ENCODE measurements around the gene CAPG.
"Not testable (repeated sequence)": the region's sequence is repeated elsewhere in the genome, so short reads cannot be mapped to it uniquely, and the experiment has no call there.

CAPG gene, protein sequence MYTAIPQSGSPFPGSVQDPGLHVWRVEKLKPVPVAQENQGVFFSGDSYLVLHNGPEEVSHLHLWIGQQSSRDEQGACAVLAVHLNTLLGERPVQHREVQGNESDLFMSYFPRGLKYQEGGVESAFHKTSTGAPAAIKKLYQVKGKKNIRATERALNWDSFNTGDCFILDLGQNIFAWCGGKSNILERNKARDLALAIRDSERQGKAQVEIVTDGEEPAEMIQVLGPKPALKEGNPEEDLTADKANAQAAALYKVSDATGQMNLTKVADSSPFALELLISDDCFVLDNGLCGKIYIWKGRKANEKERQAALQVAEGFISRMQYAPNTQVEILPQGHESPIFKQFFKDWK

DNA sequence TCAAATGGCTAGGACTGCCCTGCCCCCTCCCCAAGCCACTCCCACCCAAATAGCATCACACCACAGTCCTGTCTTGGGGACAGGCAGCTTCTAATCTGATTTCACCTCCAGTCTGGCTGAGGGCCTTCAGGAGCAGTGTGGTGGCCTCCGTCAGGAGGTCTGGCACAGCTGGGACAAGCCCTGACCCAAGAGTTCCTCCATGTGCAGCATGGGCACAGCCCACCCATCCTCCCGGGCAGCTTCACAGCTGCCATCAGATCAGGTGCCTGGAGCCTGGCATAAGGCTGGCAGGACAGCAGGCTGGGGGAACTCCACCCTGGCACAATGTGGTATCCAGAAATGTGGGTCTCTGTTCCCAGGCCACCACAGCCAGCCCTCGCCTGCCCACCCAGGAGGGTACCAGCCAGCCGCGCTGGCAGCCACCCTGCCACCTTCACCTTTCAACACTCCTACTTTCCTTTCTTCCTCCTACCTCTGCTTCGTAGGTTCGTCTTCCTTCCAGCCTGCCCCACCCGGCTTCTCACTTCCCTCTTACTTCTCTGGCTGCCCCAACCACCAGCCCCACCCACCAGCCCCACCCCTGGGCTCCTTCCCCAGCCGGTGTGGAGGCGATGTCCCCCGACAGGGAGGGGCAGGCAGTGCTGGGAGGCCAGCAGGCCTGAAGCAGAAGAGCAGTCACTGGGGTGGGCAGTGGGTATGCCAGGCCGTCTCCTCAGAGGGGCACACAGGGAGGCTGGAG, at the start of gene CAPG:
Gene CAPG, minus strand, starts transcription at position 522 of the 739 bp plus-strand sequence. CDS start 8,221 bp downstream, outside the sequence.
- no peak for DNase-seq

DNA sequence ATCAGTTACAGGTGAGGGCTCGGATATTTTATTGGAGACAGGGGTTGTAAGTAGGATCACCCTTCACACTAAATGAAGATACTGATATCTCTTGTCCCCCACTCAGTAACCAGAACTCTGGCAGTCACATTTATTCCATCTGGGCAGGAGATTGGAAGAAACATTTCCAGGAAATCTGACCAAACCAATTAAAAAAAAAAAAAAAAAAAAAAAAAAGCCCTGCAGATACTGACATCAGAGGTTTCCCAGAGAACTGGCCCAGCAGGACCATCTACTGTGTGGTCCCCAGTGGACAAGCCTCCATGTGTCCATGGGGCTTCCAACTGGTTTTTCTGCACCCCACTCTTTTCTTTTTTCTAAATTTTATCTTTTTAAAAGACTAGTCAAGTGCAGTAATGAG, 49.6 kb upstream of the CAPG start:
- no peak for DNase-seq

DNA sequence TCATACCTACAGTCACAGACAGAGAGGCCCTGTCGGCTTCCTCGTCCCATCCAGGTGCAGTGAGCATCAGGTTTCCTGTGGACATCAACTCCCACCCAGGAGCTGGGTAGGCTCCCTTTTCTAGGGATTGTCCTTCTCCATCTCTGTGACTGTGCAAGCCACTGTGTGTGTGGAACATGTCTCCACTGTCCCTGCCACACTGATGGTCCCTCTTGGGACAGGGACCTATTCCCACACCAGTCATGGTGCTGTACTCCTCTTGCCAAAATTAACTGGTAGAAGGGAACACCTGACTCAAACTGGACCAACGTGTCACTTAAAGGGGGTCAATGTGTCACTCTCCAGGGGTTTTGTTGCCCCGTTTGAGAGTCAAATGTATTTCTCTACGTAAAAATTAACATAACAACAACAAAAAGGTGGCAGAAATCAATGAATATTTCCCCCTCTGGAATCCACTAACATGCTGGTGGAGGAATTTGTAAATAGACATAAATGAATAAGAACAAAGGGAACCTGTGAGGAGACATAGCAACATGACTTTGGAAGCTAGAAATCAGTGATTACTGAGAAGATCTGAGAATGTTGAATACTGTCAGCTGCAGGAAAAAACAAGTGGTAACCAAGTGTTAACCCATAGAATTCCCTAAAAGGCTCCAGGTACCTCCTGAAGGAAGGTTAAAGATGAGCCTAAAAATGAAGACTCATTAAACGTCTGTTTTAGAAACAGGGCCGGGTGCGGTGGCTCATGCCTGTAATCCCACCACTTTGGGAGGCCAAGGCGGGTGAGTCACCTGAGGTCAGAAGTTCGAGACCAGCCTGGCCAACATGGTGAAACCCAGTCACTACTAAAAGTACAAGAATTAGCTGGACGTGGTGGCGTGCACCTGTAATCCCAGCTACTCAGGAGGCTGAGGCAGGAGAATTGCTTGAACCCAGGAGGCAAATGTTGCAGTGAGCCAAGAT, 48.7 kb upstream of the CAPG start:
- DNase-seq: no peak

DNA sequence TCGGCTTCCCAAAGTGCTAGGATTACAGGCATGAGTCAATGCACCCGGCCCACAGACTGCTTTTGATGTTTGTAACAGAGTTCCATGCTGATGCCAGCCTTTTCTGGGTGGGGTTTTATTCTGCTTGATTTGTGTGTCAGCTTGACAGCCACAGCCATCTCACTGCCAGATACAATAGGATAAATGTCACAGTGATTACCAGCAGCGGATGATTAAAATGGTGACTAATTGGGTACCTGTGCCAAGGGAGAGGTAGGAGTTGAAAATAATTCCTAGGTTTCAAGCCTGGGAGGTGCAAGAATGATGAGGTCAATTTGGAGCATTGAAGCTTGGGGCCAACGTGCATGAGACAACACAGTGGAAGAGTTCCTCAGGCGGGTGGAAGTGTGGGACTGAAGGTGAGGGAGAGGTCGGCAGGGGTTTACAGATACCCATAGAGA, 47.7 kb upstream of the CAPG start:
- no peak for DNase-seq

DNA sequence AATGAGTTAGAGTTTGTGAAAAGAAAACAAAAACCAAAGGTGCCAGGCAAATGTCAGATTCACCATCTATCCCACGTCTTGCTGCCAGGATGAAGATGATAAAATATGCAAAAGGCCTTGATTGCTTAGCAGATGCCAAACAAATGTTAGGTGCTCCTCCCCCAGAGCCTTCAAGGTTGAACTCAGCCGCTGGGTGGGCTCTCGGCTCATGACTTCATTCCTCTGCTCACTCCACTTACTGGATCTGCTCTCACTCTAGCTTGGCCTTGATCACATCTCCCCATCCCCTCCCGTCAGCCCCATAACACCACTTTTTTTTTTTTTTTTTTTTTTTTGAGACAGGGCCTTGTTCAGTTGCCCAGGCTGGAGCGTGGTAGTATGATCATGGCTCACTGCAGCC, 46.9 kb upstream of the CAPG start:
- DNase-seq: no peak

DNA sequence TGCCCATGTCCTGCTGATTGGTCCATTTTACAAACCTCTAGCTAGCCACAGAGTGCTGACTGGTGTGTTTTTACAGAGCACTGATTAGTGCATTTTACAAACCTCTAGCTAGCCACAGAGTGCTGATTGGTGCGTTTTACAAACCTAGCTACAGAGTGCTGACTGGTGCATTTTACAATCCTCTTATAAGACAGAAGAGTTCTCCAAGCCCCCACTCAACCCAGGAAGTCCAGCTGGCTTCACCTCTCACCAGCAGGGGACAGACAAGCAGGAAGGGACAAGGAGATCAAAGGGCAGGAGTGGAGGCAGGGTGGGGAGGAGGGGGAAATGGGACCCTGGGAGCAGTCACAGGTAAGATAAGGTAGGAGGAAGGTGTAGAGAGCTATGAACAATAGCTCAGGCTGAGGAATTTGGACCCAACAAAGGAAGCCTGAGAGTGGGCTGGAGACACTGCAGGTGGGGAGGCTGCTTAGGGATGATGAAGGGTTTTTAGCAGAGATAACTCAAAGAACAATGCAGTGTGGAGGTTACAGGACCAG, 45.5 kb upstream of the CAPG start:
- no peak for DNase-seq

DNA sequence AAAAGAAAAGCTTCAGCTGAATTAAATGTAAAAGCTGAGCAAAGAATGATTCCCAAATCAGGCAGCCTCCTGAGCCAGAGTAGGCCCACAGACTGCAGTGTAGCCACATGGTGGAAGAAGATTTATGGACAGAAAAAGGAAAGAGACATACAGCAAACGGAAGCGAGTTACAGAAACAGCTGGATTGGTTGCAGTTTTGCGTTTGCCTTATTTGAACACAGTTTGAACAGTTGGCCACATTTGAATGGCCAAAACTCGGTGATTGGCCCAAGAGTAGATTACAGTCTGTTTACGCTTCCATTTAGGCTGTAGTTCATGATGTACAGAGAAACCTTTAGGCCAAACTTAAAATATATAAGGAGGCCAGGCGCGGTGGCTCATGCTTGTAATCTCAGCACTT, 43.4 kb upstream of the CAPG start:
- no peak for DNase-seq

DNA sequence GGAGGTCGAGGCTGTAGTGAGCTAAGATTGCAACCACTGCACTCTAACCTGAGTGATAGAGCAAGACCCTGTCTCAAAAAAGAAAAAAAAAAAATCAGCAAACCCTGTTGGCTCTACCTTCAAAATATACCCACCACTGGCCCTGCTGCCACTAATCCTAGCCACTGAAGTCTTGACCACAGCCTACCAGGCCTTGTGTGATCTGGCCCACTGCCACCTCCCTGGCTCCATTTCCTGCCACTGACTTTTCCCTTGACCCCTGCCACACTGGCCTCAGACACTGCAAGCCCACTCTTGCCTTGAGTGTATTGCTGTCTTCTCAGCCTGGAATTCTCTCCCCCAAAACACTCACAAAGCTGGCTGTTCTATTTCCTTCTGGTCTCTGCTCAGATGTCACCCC, 42.1 kb upstream of the CAPG start:
- DNase-seq: no peak

DNA sequence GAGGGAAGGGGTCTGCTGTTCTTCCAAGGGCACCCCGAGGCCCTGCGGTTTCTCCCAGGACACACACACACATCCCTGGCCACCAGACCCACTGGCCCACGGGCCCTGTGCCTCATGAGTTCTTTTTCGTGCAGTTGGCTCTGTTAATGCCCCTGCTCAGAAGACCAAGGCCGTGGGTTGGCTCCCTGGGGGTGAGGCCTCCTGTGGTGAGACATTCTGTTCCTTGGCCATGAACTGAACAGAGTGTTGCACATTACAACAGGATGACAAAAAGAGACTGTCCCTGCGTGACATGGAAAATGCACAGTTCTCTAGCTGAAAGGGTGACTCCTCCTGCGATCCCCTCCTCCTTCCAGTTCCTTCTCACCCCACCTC, 39.0 kb upstream of the CAPG start:
- DNase-seq: no peak

DNA sequence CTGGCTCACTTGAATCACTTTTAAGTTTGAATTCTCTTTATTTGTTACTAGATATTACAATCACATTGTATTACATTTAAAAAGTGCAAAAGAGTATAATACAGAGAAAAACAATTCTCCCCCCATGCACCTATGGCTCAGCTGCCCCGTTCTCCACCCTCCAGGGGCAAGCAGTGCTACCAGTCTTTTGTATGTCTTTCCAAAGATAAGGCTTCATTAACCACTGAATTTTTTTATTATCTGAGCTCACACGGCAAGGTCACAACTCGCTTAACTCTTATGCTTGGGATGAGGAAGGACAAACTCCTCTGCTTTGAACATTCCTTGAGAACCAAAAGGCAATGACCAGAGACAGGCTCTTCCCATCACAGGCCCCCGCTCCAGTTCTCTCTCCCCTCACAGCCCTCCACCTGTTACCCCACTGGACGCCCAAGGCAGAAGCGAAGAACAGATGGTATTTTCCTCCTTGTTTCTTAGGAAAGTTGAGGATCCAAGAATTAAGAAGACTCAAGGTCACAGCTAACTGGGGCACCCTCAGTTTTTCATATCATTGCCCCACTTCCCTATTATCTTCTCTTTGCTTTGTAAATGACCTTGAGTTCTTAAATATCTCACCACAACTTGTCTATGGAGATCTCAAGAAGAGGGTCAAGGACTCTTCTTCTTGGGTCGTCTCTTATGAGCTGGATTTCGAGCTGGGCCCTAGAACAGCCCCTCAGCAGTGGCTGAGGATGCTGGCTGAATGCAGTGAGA, 38.5 kb upstream of the CAPG start:
- DNase-seq: no peak

DNA sequence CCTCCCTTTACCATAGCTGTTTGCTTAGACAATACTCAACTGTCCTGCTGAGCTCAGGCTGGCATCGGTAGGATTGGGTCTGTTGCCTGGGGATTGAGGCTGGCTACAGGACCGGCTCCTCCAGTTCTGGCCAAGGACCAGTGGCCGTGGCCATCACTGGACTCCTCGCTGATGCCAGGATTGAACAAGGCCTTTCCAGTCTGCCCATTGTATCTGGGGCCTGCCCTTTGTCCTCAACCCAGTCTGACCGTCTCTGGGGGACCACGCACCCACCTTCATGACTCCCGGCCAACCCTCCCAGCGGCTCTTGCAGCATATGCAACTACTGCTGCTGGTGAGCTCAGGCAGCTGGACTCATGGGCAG, 37.0 kb upstream of the CAPG start:
- no peak for DNase-seq

DNA sequence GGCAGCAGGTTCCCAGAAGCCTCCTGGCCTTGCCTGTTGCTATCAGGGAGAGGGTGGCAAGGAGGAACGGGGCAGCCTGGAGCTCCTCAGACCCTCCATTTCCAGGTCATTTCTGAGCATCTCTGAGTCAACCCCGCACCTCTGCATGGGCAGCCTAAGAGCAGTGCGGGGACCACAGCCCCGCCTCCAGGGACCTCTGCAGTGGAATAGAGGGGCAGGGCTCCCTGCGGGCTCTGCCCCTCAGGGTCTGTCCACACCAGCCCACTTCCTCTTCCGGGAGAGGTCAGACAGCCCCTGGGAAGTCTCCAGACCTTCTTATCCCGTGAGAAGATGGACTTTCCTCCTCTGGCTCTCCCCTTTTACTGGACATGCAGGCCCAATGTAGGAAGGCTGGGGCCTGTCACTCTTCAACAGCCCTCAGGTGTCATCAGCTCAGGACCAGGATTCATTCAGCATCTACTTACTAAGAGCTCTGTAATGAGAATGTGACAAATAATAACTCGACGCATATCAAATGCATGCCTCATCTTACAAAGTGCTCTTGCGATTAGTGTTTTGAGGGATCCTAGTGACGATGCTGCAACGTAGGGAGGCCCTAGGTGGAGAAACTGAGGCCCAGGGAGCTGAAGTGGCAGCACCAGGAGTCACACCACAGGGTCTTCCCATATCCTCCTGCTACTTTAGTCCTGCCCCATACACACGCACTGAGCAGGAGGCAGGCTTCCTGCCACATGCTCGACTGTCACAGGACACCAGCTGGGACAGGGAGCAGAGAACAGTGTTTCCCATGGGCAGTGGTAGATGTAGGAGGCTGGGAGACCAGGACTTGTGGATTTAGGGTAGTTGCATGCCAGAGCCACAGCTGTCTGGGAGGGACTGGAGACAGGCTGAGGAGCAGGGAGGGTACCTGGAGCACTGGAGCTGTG, 36.4 kb upstream of the CAPG start:
- DNase-seq: peak; percentile 13

DNA sequence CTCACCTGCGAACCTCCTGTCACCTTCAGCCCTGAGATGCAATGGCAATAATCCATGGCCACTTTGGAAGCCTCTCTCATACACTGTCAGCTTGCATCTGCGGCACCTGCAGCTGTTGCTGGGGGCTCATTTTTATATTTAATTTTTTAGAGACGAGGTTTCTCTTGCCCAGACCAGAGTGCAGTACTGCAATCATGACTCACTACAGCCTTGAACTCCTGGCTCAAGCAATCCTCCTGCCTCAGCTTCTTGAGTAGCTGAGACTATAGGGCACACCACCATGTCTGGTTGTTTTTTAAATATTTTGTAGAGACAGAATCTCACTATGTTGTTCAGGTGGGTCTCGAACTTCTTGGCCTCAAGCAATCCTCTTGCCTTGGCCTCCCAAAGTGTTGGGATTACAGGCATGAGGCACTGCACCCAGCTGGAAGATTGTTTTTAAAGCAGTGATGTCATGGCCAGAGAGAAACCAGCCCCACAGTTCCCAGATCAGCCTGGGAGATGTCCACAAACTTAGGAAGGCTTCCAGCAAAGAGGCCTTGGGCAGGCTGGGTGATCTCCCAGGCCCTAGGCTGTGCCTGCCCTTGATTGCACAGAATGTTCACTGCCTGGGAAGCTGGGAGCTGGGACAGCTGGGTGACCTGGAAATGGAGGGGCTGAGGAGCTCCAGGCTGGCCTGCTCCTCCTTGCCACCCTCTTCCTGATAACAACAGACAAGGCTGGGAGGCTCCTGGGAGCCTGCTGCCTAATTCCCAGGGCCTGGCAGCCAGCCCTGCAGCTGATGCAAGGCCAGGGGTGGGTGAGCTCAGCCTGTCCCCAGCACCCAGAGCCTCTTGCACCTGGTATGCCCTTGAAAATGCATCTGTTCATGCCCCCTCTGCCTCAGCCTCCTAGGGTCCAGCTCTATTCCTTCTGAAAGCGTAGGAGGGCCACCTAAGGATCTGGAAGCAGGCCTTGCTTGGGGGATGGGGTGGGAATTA, 35.4 kb upstream of the CAPG start:
- DNase-seq: peak; percentile 28

DNA sequence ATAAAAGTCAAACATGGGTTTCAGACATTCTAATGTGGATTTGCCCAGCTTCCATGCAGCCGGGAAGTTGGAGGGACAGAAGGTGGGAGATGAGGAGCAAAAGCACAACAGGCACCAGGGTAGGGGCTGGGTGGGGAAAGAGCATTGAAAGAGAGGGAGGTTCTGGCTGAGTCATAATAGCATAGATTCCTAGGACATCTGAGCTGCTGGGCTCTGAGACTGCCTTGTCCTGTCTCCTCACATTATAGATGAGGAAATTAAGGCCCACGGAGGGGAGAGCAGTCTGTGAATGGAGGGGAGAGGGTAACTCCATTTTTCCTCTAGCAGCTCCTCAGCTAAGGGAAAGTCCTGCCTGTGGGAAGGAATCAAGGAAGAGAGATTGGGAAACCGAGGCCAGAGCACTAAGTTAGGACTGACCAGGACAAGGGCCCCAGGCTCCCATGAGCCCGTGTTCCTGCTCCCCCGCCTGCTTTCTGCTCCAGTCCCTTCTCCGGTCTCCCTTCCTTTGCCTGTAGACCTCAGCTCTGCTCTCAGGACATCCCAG, 34.5 kb upstream of the CAPG start:
- DNase-seq: no peak

DNA sequence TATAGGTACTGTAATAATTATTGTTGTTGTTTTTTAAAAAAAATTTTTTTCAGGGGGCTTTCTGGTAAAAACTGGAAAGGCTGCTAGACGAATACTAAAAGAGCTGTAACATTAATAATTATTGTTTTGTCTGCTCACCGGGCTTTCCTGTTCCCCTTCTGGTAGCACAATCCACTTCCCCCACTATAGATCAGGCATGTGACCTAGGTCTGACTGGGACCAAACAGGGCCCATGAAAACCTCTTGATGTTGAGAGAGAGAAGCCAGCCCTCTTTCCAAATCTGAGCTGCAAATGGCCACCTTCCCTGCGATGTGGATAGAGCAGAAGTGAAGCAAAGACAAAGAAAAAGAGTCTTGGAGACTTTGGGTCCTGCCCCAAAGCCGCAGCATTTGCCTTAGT, 31.7 kb upstream of the CAPG start:
- no peak for DNase-seq

DNA sequence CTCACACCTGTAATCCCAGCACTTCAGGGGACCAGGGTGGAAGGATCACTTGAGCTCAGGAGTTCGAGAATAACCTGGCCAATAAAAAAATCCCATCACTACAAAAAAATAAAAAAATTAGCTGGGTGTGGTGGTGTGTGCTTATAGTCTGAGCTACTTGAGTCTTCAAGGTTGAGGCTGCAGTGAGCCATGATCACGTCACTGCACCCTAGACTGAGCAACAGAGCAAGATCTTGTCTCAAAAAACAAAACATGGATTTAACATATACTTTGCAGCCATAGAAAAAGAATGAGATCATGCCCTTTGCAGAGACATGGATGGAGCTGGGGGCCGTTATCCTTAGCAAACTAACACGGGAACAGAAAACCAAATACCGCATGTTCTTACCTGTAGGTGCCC, 30.6 kb upstream of the CAPG start:
- DNase-seq: no peak

DNA sequence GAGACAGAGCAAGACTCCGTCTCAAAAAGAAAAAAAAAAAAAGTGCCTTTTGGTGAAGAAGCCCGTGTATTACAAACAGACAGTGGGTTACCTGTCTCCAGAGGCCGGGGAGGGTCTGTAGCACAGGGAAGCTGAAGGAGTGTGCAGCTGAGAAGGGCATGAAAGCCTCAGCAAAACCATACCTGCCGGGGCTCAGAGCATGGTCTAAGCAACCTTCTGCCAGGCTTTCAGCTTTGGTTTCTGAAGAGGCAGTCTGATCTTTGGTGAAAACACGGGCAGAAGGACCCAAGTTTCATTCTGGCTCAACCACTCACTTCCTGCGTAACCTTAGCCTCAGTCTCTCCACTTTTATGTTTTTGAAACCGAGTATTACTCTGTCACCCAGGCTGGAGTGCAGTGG, 29.8 kb upstream of the CAPG start:
- DNase-seq: no peak

DNA sequence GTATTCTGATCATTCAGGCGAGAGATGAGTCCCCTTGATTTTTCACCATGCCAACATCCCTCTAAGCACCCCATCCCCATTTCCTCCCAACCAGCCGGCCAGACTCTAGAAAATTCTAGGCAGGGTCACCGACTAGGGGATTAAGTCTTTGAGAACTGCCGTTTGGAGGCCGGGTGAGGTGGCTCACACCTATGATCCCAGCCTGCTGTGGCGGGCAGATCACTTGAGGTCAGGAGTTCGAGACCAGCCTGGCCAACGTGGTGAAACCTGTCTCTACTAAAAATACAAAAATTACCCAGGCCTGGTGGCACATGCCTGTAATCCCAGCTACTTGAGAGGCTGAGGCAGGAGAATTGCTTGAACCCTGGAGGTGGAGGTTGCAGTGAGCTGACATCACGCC, 29.4 kb upstream of the CAPG start:
- not testable (repeated sequence) for DNase-seq

DNA sequence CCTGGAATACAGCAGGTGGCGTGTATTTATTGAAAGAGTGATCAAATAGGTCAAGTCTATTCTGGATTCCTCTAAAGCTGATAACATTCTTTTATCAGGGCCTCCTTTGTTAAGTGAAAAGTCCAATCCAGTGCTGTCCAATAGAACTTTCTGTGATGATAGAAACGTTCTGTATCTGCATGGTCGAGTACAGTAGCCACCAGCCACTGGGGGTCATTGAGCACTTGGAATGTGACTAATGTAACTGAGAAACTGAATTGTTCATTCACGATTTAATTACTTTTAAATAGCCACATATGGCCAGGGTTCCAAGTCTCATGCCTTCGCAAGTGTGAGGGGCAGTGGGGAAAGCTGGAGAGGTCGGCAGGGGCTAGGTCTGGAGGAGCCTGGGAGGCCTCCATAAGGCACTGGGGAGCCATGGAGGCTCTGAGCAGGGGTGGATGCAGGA, 28.9 kb upstream of the CAPG start:
- DNase-seq: no peak

Measured in NCI-H2171 (cell line).